HL-60 (cell line): ENCODE data around the gene KRT10.

Experiments used
- GABPA ChIP-seq: IDR thresholded peaks from 2 replicates; pipeline ENCODE4 v1.6.1; 2012; ENCODE audit warnings: low read depth
- POLR2AphosphoS5 ChIP-seq: IDR thresholded peaks from 2 replicates; pipeline ENCODE4 v1.6.1; 2012; ENCODE audit warnings: low read depth
- TF ChIP-seq, protein P1 (sequence below): IDR thresholded peaks from 2 replicates; pipeline ENCODE4 v1.6.1; 2012; ENCODE audit warnings: low read depth; ENCODE audit not compliant: insufficient replicate concordance
- TF ChIP-seq, protein P2 (sequence below): IDR thresholded peaks from one replicate; pipeline ENCODE4 v1.5.1; 2011; ENCODE audit warnings: low read length, control low read depth, inconsistent platforms; ENCODE audit not compliant: insufficient read depth

DNA sequence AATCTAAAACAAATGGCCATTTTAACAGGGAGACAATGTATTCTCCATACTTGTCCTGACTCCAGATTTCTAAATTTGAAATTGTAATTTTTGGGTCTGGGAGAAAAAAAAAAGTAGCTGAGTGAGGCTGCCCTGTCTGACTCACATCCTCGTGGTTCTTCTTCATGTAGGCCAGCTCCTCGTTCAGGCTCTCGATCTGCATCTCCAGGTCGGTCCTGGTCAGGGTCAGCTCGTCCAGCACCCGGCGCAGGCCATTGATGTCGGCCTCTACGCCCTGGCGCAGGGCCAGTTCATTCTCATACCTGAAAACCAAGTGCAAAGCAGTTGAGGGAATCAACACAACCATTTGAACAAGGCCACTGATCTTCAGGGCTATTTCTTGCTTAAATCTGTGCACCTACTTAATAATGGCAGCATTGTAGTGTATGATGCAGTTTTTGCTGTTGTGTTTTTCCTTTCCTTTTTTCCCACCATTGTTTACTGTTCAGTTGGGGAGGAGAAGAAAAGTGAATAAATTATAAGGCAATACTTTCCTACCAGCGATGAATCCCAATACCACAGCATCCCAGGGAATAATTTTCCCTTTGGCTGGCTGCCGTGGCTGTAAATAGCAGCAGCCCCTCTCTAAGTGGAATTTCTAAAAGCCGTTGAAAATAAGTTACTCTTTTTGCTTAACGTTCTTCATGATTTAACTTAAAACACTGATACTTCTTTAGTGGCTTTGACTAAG is 42.4 kb upstream of the KRT10 start:
- TF ChIP-seq, protein P1, sequence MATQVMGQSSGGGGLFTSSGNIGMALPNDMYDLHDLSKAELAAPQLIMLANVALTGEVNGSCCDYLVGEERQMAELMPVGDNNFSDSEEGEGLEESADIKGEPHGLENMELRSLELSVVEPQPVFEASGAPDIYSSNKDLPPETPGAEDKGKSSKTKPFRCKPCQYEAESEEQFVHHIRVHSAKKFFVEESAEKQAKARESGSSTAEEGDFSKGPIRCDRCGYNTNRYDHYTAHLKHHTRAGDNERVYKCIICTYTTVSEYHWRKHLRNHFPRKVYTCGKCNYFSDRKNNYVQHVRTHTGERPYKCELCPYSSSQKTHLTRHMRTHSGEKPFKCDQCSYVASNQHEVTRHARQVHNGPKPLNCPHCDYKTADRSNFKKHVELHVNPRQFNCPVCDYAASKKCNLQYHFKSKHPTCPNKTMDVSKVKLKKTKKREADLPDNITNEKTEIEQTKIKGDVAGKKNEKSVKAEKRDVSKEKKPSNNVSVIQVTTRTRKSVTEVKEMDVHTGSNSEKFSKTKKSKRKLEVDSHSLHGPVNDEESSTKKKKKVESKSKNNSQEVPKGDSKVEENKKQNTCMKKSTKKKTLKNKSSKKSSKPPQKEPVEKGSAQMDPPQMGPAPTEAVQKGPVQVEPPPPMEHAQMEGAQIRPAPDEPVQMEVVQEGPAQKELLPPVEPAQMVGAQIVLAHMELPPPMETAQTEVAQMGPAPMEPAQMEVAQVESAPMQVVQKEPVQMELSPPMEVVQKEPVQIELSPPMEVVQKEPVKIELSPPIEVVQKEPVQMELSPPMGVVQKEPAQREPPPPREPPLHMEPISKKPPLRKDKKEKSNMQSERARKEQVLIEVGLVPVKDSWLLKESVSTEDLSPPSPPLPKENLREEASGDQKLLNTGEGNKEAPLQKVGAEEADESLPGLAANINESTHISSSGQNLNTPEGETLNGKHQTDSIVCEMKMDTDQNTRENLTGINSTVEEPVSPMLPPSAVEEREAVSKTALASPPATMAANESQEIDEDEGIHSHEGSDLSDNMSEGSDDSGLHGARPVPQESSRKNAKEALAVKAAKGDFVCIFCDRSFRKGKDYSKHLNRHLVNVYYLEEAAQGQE = no peak
- TF ChIP-seq, protein P2, sequence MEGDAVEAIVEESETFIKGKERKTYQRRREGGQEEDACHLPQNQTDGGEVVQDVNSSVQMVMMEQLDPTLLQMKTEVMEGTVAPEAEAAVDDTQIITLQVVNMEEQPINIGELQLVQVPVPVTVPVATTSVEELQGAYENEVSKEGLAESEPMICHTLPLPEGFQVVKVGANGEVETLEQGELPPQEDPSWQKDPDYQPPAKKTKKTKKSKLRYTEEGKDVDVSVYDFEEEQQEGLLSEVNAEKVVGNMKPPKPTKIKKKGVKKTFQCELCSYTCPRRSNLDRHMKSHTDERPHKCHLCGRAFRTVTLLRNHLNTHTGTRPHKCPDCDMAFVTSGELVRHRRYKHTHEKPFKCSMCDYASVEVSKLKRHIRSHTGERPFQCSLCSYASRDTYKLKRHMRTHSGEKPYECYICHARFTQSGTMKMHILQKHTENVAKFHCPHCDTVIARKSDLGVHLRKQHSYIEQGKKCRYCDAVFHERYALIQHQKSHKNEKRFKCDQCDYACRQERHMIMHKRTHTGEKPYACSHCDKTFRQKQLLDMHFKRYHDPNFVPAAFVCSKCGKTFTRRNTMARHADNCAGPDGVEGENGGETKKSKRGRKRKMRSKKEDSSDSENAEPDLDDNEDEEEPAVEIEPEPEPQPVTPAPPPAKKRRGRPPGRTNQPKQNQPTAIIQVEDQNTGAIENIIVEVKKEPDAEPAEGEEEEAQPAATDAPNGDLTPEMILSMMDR = no peak
- TF ChIP-seq POLR2AphosphoS5 (no peak), GABPA (no peak)
